Measurements from ENCODE around the gene PON1.

- TF ChIP-seq CTCF (IDR thresholded peaks at IDR 0.05; ENCODE audit: borderline replicate concordance, extremely low read depth, low read length, poor library complexity, severe bottlenecking) (no peak), EZH2 (IDR thresholded peaks at IDR 0.05; ENCODE audit: borderline replicate concordance, low read depth, low read length, severe bottlenecking) (no peak)
These were observed 62.4 kb downstream of the PON1 start for GRCh38 chr7:95261895-95262415.

Measured in DND-41 (cell line).